AG09309 (cell line): ENCODE measurements around the gene SUN1.

Source experiments
- DNase-seq: peaks from one replicate; pipeline ENCODE4 v3.0.0-alpha.2; 2010; ENCODE audit warnings: low read depth
- H3K4me3 ChIP-seq: 2 replicates; pipeline ENCODE4 v1.5.1; 2011; ENCODE audit warnings: mild to moderate bottlenecking, low read depth, low read length, moderate library complexity; ENCODE audit not compliant: control insufficient read depth
- TF ChIP-seq, protein P1 (sequence below): IDR thresholded peaks from 2 replicates; pipeline ENCODE4 v1.5.1; 2011; ENCODE audit warnings: mild to moderate bottlenecking, low read depth, low read length, inconsistent platforms; ENCODE audit not compliant: insufficient read depth, control insufficient read depth; ENCODE audit errors: missing control alignments

The SUN1 gene

GRCh38 chr7:881441-882234, 49.4 kb downstream of the SUN1 start:
- TF ChIP-seq, protein P1, sequence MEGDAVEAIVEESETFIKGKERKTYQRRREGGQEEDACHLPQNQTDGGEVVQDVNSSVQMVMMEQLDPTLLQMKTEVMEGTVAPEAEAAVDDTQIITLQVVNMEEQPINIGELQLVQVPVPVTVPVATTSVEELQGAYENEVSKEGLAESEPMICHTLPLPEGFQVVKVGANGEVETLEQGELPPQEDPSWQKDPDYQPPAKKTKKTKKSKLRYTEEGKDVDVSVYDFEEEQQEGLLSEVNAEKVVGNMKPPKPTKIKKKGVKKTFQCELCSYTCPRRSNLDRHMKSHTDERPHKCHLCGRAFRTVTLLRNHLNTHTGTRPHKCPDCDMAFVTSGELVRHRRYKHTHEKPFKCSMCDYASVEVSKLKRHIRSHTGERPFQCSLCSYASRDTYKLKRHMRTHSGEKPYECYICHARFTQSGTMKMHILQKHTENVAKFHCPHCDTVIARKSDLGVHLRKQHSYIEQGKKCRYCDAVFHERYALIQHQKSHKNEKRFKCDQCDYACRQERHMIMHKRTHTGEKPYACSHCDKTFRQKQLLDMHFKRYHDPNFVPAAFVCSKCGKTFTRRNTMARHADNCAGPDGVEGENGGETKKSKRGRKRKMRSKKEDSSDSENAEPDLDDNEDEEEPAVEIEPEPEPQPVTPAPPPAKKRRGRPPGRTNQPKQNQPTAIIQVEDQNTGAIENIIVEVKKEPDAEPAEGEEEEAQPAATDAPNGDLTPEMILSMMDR: no peak
- no peak overlapping the region for H3K4me3 ChIP-seq
- DNase-seq: no peak

DNA sequence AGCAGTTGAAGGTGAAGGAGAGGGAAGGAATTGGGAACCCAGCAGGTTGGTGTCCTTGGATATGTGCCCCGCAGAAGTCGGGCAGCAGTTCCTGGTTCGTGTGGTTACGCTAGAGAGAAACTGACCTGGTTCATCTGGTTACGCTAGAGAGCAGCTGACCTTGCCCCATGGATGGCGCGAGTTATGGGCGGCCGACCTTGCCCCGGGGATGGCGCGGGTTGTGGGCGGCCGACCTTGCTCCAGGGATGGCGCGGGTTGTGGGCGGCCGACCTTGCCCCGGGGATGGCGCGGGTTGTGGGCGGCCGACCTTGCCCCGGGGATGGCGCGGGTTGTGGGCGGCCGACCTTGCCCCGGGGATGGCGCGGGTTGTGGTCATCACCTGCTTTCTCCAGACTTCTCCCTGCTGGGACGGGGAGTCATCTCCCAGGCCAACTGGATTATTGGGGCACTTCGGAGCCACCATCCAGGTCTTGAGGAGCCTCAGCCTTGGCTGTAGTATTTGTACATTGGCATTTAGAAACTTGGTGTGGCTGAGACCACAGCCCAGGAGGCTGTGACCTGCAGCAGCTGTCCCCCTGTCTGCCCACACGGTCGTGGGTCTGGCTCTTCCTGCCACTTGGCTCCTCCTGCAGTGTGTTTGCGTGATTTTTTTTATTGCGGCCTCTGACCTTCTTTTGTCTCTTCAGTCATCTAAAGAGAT, 50.2 kb downstream of the SUN1 start:
- TF ChIP-seq, protein P1: no peak

DNA sequence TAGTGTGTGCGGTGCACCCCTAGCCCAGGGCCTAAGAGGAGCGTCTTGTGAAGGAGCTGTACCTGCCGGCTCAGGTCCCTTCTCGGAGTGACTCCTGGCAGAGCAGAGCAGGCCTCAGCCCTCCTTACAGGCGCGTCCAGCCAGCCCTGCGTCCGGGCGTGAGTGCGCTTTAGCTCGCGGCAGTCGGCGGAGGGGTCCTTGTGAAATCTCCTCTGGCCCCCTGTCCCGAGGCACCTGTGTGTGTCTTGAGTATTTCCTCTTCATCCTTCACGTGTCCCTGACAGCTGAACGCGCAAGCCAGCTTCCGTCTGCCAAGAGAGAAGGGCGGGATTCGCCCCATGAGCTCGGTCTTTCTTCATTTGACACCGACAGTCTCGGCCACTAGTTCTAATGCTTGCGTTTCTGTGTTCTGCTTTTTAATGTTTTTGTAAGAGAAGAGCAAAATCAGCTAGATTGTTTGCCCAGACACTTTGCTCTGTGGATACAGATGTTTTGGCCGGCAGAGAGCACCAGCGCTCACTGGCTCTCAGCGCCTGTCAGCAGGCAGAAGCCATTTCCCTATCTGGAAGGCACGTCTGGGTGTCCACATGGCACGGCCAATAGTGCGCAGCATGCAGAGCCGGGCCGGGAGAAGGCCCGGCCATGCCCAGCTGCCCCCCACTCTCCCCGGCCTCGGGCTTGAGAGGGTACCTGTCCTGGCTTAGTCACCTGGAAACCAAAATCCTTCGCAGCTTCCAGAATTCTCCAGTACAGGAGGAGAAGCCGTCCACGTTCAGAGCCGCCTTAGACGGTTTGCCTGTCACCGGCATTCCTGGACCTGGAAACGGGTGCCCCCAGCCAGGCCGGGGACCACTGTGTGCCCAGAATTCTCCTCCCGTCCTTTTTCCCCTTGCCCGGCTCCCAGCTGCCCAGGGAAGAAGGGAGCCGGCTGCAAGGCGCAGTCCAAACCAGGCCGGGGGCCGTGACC, 51.1 kb downstream of the SUN1 start:
- TF ChIP-seq, protein P1: no peak
- H3K4me3 ChIP-seq: no peak overlapping the region
- DNase-seq: no peak

More for the DNA sequence above, 50.2 kb downstream of the SUN1 start:
- no peak overlapping the region for H3K4me3 ChIP-seq
- DNase-seq: no peak

DNA sequence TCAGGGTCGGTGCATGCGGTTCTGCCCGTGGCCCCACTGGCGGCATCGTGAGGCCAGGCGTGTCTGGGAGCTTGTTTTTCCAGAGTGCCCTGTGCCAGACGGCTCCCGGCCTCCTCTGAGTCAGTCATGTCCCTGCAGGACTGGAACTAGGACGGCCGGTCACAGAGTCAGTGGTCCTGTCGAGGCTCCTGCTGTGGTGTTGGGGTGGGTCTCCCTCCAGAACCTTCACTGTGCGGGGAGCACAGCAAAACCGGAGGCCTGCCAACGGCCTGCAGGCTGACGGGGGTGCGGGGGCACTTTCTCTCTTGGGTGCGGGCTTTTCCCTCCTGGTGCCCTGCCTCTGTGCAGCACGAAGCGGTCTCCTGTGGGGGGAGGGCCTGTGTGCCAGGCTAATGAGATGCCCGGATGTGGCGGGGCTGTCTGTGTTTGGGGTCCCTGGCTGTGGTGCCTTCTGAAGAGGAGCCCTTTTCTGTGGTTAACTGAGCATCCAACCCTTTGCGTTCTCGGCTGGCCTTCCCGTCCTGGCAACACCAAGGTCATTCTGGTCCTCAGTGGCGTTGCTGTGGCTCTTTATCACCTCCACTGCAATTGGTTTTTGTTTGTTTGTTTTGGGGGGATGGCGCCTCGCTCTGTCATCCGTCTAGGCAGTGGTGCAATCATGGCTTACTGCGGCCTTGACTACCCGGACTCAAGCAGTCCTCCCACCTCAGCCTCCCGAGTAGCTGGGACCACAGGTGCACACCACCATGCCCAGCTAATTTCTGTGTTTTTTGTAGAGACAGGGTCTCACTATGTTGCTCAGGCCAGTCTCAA, 52.1 kb downstream of the SUN1 start:
- DNase-seq: no peak
- TF ChIP-seq, protein P1: no peak
- no peak overlapping the region for H3K4me3 ChIP-seq

GRCh38 chr7:885261-885892, 53.1 kb downstream of the SUN1 start:
- no peak for DNase-seq
- no peak overlapping the region for H3K4me3 ChIP-seq
- TF ChIP-seq, protein P1: no peak
